Transverse colon (tissue), 4 donors: ENCODE data around the gene GNPTAB. TPM values are rescaled to one million over a fixed set of nuclear protein-coding genes. Genes with fewer than 3 reads are reported as not detected.

Experiments
- DNase-seq: peaks from one replicate; pipeline ENCODE4 v3.0.0-alpha.2; 2019
- H3K27ac ChIP-seq, 4 donors: fragments of 200-600 bp; sonication (generic); 2 replicates each; pipeline ENCODE4 v1.5.1; 2016 to 2018; ENCODE audit warnings: inconsistent platforms in 4 of 4
- H3K27me3 ChIP-seq: fragments of 200-600 bp; sonication (generic); 2 replicates; pipeline ENCODE4 v1.5.1; 2017; ENCODE audit warnings: inconsistent platforms
- H3K36me3 ChIP-seq, 4 donors: fragments of 200-600 bp; sonication (generic); 2 replicates each; pipeline ENCODE4 v1.5.1; 2017 to 2019; ENCODE audit warnings: inconsistent platforms in 4 of 4
- H3K4me1 ChIP-seq, 4 donors: fragments of 200-600 bp; sonication (generic); 2 replicates each; pipeline ENCODE4 v1.5.1; 2017 to 2020; ENCODE audit warnings: inconsistent platforms in 4 of 4
- H3K4me3 ChIP-seq, 4 donors: fragments of 200-600 bp; sonication (generic); 1 replicate in 1 of 4; 2 replicates in 3 of 4; pipeline versions ENCODE4 v1.5.1 to v1.6.1; 2017 to 2019; ENCODE audit warnings: inconsistent platforms in 4 of 4
- H3K9me3 ChIP-seq, 2 donors: fragments of 200-600 bp; sonication (generic); 2 replicates each; pipeline ENCODE4 v1.5.1; 2017 to 2019; ENCODE audit warnings: inconsistent platforms in 2 of 2
- CTCF ChIP-seq, 5 experiments: fragments of 200-600 bp in 3 of 5; fragments of 450-650 bp in 2 of 5; sonication (generic) in 3 of 5; IDR thresholded peaks; 1 replicate in 2 of 5; 2 replicates in 3 of 5; pipeline ENCODE4 v1.5.1; 2016 to 2017; ENCODE audit warnings: antibody characterized with exemption in 5 of 5, inconsistent platforms in 3 of 5, mild to moderate bottlenecking in 2 of 5, moderate library complexity in 1 of 5
- EP300 ChIP-seq: sonication (generic); formaldehyde crosslinking; IDR thresholded peaks from one replicate; pipeline ENCODE4 v1.6.1; 2017; ENCODE audit warnings: antibody characterized with exemption, low read depth
- POLR2A ChIP-seq: fragments of 450-650 bp; IDR thresholded peaks from one replicate; pipeline ENCODE4 v1.6.1; 2016; ENCODE audit warnings: antibody characterized with exemption, mild to moderate bottlenecking, moderate library complexity
- POLR2AphosphoS5 ChIP-seq, 3 donors: sonication (generic); formaldehyde crosslinking; IDR thresholded peaks; one replicate each; pipeline ENCODE4 v1.6.1; 2016; ENCODE audit warnings: antibody characterized with exemption in 3 of 3
- WGBS, 2 donors: methylation state at CpG; one replicate each; pipeline ENCODE4 v1.1.5; 2018; ENCODE audit warnings: low coverage in 1 of 2; 5-methylcytosine and 5-hydroxymethylcytosine counted together
- in situ Hi-C, 4 donors: fragments of 200-750 bp; cut with MboI; loops; one replicate each; pipeline versions ENCODE4 v1.15.0 to v1.15.1; 2017; ENCODE audit warnings: low sequenced_read_pairs in 3 of 4, low pct_ligation_motif_present in 1 of 4, low pct_unique_long_range_greater_than_20kb in 1 of 4
- intact Hi-C: fragments of 100-400 bp; cut with DNase I; formaldehyde crosslinking; loops from one replicate; pipeline ENCODE4 v1.15.1; 2023; ENCODE audit warnings: low total_unique reads
- total RNA-seq, 4 donors: library from RNA; depleted of rRNA; stranded (reverse); fragments of >200 nt; gene quantifications; one replicate each; pipeline ENCODE4 v1.1.0, GENCODE V29; 2016

The GNPTAB gene
- total RNA-seq, 4 donors from 2014 or later: 24.1 to 83.0 (median 64.5) TPM

- H3K4me3 ChIP-seq: no peak overlapping the region
- H3K27me3 ChIP-seq: no peaks in the 10 kb centered on the region
- H3K36me3 ChIP-seq: peaks cover 0 to 18% (median 8%) of the 10 kb centered on the region in 4 donors
- in situ Hi-C loops: no loop called here
- no peak for TF ChIP-seq POLR2AphosphoS5 (IDR thresholded peaks at IDR 0.05)
- no peak for TF ChIP-seq EP300
- TF ChIP-seq CTCF (IDR thresholded peaks at IDR 0.05): no peak
- TF ChIP-seq POLR2A: no peak
- DNase-seq: no peak
- intact Hi-C loops: no loop called here
- peak overlapping the region in 1 of 4 donors; percentile 40 for H3K27ac ChIP-seq
- H3K4me1 ChIP-seq: peaks cover 0 to 17% (median 8%) of the 10 kb centered on the region in 4 donors
- H3K9me3 ChIP-seq: no peaks in the 10 kb centered on the region
Observed at GRCh38 chr12:101720118-101720517, 110.6 kb downstream of the GNPTAB start.

DNA sequence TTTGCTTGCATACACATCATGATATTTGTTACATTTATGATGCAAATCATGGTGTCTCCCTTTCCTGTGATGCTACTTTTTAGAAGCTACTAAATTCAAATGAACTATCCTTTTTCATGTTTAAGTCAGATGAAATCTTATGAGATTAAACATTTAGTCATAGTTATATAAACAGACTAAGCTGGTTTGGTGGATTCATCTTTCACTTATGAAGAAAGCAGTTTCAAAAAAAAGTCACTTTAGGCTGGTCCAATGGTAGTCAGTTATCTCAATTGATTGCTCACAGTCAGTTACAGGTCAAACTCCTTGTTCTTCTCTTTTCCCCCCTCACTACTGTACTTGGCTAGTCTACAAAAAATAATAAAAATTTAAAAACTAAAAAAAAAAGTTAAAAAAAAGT, 111.2 kb downstream of the GNPTAB start:
- intact Hi-C loops: no loop called here
- H3K27me3 ChIP-seq: no peaks in the 10 kb centered on the region
- DNase-seq: no peak
- no peak overlapping the region for H3K4me3 ChIP-seq
- no peaks in the 10 kb centered on the region for H3K9me3 ChIP-seq
- TF ChIP-seq EP300 (no peak), POLR2AphosphoS5 (IDR thresholded peaks at IDR 0.05) (no peak), POLR2A (no peak), CTCF (IDR thresholded peaks at IDR 0.05) (no peak)
- peaks cover 0 to 13% (median 6%) of the 10 kb centered on the region in 4 donors for H3K36me3 ChIP-seq
- H3K4me1 ChIP-seq: peaks cover 0 to 22% (median 13%) of the 10 kb centered on the region in 4 donors
- no peak overlapping the region for H3K27ac ChIP-seq
- in situ Hi-C loops: no loop called here

- in situ Hi-C loops (no loop called here), intact Hi-C loops (no loop called here)
- H3K27ac ChIP-seq: peak overlapping the region in 3 of 4 donors; percentile 12 to 75 (median 73)
- TF ChIP-seq EP300: no peak
- no peak for TF ChIP-seq POLR2A
- no peak for TF ChIP-seq POLR2AphosphoS5 (IDR thresholded peaks at IDR 0.05)
- no peak for TF ChIP-seq CTCF (IDR thresholded peaks at IDR 0.05)
- peaks cover 6 to 57% (median 32%) of the 10 kb centered on the region in 4 donors for H3K4me1 ChIP-seq
- H3K36me3 ChIP-seq: no peaks in the 10 kb centered on the region
- WGBS, 2 donors: 50 to 54% methylated on average over 3 of the region's 3 CpGs
- no peak for DNase-seq
- no peaks in the 10 kb centered on the region for H3K27me3 ChIP-seq
- no peak overlapping the region for H3K4me3 ChIP-seq
- H3K9me3 ChIP-seq: no peaks in the 10 kb centered on the region
Observed at GRCh38 chr12:101714877-101715444, 115.8 kb downstream of the GNPTAB start.

- H3K9me3 ChIP-seq: no peaks in the 10 kb centered on the region
- no peak for DNase-seq
- TF ChIP-seq EP300 (no peak), CTCF (IDR thresholded peaks at IDR 0.05) (no peak), POLR2AphosphoS5 (IDR thresholded peaks at IDR 0.05) (no peak)
- 58 to 81% methylated on average over 2 of the region's 2 CpGs for WGBS, 2 donors
- peak overlapping the region; percentile 68 to 75 (median 71) for H3K27ac ChIP-seq
- no peak overlapping the region for H3K4me3 ChIP-seq
- H3K36me3 ChIP-seq: no peaks in the 10 kb centered on the region
- in situ Hi-C loops (no loop called here), intact Hi-C loops (no loop called here)
- H3K4me1 ChIP-seq: peaks cover 6 to 49% (median 31%) of the 10 kb centered on the region in 4 donors
- no peaks in the 10 kb centered on the region for H3K27me3 ChIP-seq
Observed at GRCh38 chr12:101713930-101714329, 116.8 kb downstream of the GNPTAB start.
